ENCODE measurements around the gene BMP2K. TPM values are rescaled to one million over a fixed set of nuclear protein-coding genes. Genes with fewer than 3 reads are reported as not detected.

BMP2K gene
- total and polyA plus RNA-seq, 2 of the 8 experiments (the other 6 are each of a cell fraction or from before 2014, with no cell fraction given), result 15.6 to 24.1 TPM

- no peak for TF ChIP-seq CHD1 (IDR thresholded peaks at IDR 0.05; ENCODE audit: low read depth, low read length)
- no peak for TF ChIP-seq SIX5 (IDR thresholded peaks at IDR 0.05; ENCODE audit: low read depth, low read length)
- no peak for TF ChIP-seq CTBP2 (IDR thresholded peaks at IDR 0.05; ENCODE audit: borderline replicate concordance, insufficient read depth, insufficient read length, low read length)
- TF ChIP-seq ATF2 (IDR thresholded peaks at IDR 0.05; ENCODE audit: low read length), result no peak
- no peak for TF ChIP-seq CTCF (IDR thresholded peaks at IDR 0.05; ENCODE audit: control extremely low read depth in 1 of 3, insufficient read depth in 1 of 3, low read depth in 1 of 3, low read length in 3 of 3)
These were observed 87.8 kb downstream of the BMP2K start (continued) for GRCh38 chr4:78863991-78864390.
